Glomerular visceral epithelial cell (primary cell): ENCODE results near the gene TRPM3.
"Not testable (repeated sequence)": the region's sequence is repeated elsewhere in the genome, so short reads cannot be mapped to it uniquely, and the experiment has no call there.

Source experiments
- DNase-seq: peaks from one replicate; pipeline ENCODE4 v3.0.0-alpha.2; 2016; ENCODE audit errors: extremely low spot score

The TRPM3 gene

GRCh38 chr9:70761139-70761670 lies 360.2 kb downstream of the TRPM3 start:
- no peak for DNase-seq

- DNase-seq: no peak
Observed at GRCh38 chr9:70760228-70760627, 361.2 kb downstream of the TRPM3 start.

GRCh38 chr9:70753311-70753710 lies 368.1 kb downstream of the TRPM3 start:
- DNase-seq: no peak

- DNase-seq: no peak
Observed at GRCh38 chr9:70749066-70749465, 372.4 kb downstream of the TRPM3 start.

- DNase-seq: no peak
Observed at GRCh38 chr9:70747261-70747718, 374.1 kb downstream of the TRPM3 start.

GRCh38 chr9:70746760-70747159 lies 374.7 kb downstream of the TRPM3 start:
- DNase-seq: no peak

- no peak for DNase-seq
Observed at GRCh38 chr9:70746316-70746715, 375.1 kb downstream of the TRPM3 start.

GRCh38 chr9:70724794-70725193 lies 396.6 kb downstream of the TRPM3 start:
- DNase-seq: not testable (repeated sequence)

- not testable (repeated sequence) for DNase-seq
Observed at GRCh38 chr9:70724025-70724424, 397.4 kb downstream of the TRPM3 start.

GRCh38 chr9:70706797-70707196 lies 414.6 kb downstream of the TRPM3 start:
- not testable (repeated sequence) for DNase-seq

- no peak for DNase-seq
Observed at GRCh38 chr9:70701163-70701562, 420.3 kb downstream of the TRPM3 start.

GRCh38 chr9:70696694-70697335 lies 424.6 kb downstream of the TRPM3 start:
- no peak for DNase-seq

- DNase-seq: no peak
Observed at GRCh38 chr9:70694758-70695157, 426.7 kb downstream of the TRPM3 start.

GRCh38 chr9:70693186-70693585 lies 428.2 kb downstream of the TRPM3 start:
- no peak for DNase-seq

GRCh38 chr9:70692431-70692830 lies 429.0 kb downstream of the TRPM3 start:
- no peak for DNase-seq

GRCh38 chr9:70688704-70689103 lies 432.7 kb downstream of the TRPM3 start:
- no peak for DNase-seq

- DNase-seq: no peak
Observed at GRCh38 chr9:70683841-70684240, 437.6 kb downstream of the TRPM3 start.

- no peak for DNase-seq
Observed at GRCh38 chr9:70682298-70682697, 439.1 kb downstream of the TRPM3 start.

GRCh38 chr9:70679845-70680244 lies 441.6 kb downstream of the TRPM3 start:
- DNase-seq: no peak

GRCh38 chr9:70678153-70678552 lies 443.3 kb downstream of the TRPM3 start:
- no peak for DNase-seq

- DNase-seq: no peak
Observed at GRCh38 chr9:70677055-70677735, 444.2 kb downstream of the TRPM3 start.

- DNase-seq: no peak
Observed at GRCh38 chr9:70675868-70676370, 445.5 kb downstream of the TRPM3 start.

- no peak for DNase-seq
Observed at GRCh38 chr9:70673844-70674243, 447.6 kb downstream of the TRPM3 start.
